Smooth muscle cell of the brain vasculature (primary cell): ENCODE data around the gene GALNT8.
"Not testable (repeated sequence)": the region's sequence is repeated elsewhere in the genome, so short reads cannot be mapped to it uniquely, and the experiment has no call there.

Source experiments
- DNase-seq: peaks from one replicate; pipeline ENCODE4 v3.0.0-alpha.2; 2012; ENCODE audit warnings: low read depth, low spot score

The GALNT8 gene, protein sequence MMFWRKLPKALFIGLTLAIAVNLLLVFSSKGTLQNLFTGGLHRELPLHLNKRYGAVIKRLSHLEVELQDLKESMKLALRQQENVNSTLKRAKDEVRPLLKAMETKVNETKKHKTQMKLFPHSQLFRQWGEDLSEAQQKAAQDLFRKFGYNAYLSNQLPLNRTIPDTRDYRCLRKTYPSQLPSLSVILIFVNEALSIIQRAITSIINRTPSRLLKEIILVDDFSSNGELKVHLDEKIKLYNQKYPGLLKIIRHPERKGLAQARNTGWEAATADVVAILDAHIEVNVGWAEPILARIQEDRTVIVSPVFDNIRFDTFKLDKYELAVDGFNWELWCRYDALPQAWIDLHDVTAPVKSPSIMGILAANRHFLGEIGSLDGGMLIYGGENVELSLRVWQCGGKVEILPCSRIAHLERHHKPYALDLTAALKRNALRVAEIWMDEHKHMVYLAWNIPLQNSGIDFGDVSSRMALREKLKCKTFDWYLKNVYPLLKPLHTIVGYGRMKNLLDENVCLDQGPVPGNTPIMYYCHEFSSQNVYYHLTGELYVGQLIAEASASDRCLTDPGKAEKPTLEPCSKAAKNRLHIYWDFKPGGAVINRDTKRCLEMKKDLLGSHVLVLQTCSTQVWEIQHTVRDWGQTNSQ

GRCh38 chr12:4719821-4720636 is at the start of gene GALNT8:
TSS of gene GALNT8 (plus strand) at chr12:4720400. CDS start at chr12:4720678, 278 bp downstream.
- no peak for DNase-seq

GRCh38 chr12:4679711-4680110 is 40.5 kb upstream of the GALNT8 start:
- no peak for DNase-seq

- DNase-seq: no peak
These were observed 38.5 kb upstream of the GALNT8 start for GRCh38 chr12:4681732-4682131.

DNA sequence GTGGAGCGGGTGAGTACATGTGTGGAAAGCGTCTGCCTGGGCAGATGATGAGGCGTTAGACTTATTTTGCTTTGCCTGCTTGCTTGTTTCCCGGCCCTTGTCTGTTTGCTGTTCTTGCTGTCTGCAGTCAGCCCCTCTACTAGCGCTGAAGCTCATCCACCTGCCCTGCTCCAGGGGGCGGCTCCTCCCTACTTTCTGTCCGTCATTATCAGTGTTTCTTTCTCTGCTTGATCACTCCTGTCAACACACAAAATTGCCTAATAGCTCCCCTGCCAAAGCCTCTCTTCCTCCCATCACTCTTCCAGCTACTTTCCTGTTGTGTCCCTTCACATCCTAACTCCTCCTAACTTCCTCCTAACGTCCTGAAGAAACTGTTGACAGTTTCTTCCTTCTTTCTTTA is 34.9 kb upstream of the GALNT8 start:
- DNase-seq: no peak

DNA sequence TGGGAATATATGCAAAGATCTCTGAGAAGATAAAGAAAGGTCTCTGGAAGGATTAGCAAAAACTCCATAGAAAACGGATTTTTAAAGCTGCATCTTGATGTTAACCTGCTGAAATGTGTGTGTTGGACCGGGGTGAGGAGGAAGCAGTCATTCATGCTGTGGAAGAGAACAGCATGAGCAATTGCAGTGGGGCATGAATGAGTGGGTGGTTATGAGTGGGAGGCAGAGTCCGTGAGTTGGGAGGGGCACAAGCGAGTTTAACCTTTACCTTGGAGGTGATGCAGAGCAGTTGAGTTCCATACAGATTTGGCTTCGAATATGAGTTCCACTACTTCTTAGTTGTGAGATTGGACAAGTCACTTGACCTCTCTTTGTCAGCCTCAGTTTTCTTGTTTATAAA is 29.4 kb upstream of the GALNT8 start:
- DNase-seq: no peak

DNA sequence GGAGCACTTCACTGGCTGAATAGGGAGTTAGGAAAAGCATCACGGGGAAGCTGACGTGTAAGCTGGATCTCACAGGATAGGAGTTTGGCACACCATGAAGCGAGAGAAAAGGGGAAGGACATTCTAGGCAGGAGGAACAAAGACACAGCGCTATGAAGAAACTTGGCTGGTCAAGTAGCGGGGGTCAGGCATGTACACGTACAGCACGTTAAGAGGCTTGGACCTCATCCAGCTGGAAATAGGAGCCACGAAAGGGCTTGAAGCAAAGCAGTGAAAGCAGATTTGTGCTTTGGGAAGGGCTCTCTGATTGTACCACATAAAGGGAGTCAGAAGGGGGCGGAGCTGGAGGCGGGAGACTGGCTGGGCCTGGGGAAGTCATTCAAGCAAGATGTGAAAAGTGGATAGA is 19.6 kb upstream of the GALNT8 start:
- no peak for DNase-seq

GRCh38 chr12:4701395-4702190 is 18.6 kb upstream of the GALNT8 start:
- no peak for DNase-seq

DNA sequence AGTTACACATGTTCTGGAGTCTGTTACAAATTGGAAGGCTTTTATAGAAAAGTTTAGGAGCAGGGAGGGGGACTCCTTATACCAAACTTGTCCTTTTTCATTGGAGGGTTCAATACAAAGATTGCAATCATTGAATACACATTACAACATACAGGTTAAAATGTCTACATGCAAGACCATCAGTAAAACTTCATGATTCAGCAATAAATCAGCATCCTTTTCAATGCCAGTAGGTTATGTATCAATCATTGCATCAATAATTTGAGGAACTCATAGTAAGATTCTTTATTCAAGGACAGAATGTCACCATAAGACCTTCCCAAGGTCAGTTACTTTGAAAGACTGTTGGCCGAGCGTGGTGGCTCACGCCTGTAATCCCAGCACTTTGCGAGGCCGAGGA is 16.5 kb upstream of the GALNT8 start:
- no peak for DNase-seq

DNA sequence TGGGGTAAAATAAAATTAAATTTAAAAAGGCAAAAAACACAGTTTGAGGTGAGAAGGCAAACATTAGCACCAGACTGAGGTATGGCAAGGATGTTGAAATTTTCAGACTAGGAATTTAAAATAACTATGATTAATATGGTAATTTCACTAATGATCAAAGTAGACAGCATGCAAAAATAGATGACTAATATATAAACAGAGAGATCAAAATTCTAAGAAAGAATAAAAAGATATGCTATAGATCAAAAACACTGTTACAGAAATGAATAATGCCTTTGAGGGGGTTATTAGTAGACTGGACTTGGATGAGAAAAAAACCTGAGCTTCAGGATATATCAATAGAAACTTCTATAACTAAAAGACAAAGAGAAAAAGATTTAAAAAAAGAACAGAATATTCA is 14.4 kb upstream of the GALNT8 start:
- DNase-seq: no peak

- no peak for DNase-seq
These were observed 12.9 kb upstream of the GALNT8 start for GRCh38 chr12:4707306-4707705.

DNA sequence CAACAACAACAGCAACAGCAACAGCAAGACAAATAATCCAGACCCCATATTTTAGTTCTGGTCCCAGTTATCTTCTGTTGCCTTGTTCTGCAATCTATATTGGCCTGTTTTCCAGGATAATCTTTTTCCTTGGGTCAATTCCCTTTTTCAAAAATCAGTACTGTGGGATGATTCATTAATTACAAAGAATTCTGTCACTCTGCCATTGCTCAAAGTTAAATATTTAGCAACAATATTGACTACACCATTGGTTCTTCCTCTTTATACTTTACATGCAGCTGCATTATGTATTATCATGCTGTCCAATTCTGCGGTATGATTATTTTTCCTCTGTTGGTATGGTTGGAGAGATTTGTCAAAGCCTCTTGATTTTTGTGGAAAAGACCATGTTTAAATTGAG is 10.1 kb upstream of the GALNT8 start:
- DNase-seq: no peak

GRCh38 chr12:4714879-4715278 is 5.3 kb upstream of the GALNT8 start:
- DNase-seq: no peak

GRCh38 chr12:4717806-4718205 is 2.4 kb upstream of the GALNT8 start:
- no peak for DNase-seq

DNA sequence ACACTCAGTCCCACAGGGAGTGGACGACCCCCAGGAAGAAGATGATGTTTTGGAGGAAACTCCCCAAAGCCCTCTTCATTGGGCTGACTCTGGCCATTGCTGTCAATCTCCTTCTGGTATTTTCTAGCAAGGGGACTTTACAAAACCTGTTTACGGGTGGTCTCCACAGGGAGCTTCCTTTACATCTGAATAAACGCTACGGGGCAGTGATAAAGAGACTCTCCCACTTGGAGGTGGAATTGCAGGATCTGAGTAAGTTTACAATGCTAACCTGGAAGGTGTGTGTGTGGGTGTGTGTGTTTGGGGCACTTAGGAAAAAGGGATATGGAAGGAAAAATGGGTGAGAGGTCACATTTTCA is 416 bp downstream of the GALNT8 start:
- DNase-seq: no peak

GRCh38 chr12:4721587-4721986 is 1.4 kb downstream of the GALNT8 start:
- DNase-seq: not testable (repeated sequence)

DNA sequence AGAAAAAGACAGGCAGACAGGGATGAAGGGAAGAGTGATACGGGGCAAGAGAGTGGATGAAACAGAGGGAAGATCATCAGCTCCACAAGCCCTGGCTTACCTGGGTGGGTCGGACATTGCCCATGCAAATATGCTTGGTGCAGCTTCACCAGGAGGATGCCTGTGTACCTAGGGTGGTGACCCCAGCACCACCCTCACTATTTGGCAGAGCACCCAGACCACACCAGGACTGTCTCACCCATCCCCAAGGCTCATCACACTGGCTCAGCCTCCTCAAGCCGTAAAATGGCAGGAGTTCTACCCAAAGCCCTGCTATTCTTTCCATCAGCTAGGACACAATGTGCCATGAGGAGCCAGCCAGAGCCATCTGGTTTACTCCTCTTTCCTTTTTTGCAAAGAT is 3.0 kb downstream of the GALNT8 start:
- no peak for DNase-seq

GRCh38 chr12:4725057-4725456 is 4.9 kb downstream of the GALNT8 start:
- DNase-seq: no peak

DNA sequence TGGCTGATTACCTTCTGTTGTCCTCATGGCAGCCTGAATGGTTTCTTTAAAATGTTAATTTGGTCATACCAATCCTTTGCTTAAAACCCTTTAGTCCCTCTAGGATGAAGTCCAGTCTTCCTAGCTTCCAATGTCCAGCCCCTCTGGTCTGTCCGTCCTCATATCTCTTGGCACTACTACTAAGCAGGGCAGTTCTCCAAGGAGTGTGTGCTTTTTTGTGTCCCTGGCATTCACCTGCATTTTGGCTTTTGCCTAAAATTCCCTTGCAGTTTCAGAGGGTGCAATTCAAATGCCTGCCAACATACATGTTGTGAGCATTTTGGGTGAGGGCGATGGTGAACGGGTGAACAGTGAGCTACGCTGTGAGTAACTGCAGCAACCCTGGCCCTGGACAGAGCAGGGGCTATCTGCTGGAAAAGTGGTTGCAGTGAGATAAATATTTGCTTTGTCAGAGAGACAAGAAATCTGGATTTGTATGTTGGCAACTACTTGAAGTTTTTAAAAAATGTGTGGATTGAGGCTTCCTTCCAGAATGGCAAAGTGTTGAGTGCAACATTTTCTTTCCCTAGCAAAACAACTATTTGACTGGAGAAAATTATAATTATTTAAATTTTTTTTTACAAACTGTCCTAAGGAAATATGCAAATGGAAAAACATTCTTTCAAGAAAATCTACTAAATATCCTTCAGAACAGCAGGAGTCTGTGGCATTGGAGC is 14.6 kb downstream of the GALNT8 start:
- no peak for DNase-seq

DNA sequence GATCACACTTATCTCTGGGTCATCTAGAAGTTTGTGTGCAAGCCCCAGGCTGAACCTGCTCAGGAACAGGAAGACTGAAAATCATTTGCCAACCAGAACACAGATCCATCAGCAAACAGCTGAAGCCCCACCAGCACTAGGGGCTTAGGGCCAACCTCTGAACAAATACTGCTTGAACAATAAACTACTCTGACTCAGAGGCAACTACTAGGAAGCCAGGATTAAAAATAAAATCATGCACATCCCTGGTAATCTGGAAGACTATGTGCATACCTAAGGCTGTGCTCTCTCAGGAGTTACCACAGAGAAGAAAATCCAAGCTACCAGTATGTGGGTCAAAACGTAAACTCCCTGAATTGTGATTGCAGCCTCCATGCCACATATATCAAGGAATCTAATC is 15.9 kb downstream of the GALNT8 start:
- DNase-seq: no peak

DNA sequence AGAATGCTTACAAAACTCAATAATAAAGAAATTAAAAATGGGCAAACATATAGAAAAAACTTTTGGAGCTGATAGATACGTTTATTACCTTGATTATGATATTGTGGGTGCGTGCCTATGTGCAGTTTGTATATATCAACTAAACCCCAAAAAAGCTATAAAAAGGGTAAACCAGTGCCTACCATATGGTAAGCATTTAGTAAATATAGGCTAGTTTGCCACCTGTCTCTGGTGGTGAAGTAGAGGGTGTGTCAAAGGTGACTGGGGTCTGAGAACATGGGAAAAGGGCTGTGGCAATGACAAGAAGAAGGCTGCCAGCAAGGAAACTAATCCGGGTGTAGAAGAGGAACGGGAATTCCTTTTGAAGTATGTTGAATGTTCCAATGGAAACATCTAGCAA is 18.3 kb downstream of the GALNT8 start:
- DNase-seq: no peak

GRCh38 chr12:4742416-4742970 is 22.3 kb downstream of the GALNT8 start:
- DNase-seq: no peak
